SH-SY5Y (cell line): ENCODE results near the gene PLEKHN1.

ENCODE experiments used
- GATA2 ChIP-seq: IDR thresholded peaks from 2 replicates; pipeline ENCODE4 v1.6.1; 2011; ENCODE audit warnings: mild to moderate bottlenecking, low read depth, low read length
- GATA3 ChIP-seq: IDR thresholded peaks from 2 replicates; pipeline ENCODE4 v1.6.1; 2011; ENCODE audit warnings: low read depth, mild to moderate bottlenecking, low read length, moderate library complexity

DNA sequence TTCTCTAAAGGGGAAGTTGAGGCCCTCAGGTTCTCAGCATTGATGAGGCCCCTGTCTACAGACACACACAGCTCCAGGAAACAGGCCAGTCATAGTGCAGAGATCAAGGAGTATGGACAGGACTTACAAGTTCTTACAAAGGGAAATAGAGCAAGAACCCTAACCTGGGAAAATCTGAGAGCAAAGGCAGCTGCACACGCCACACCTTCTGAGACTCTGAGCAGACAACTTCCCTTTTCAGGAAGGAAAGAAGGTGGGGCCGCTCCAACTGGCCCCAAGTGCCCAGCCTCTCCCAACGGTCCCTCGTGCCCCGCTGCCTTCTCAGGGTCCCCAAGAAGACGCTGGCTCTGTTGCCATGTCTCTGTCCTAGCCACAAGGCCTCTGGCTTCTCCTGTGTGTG lies 10.8 kb upstream of the PLEKHN1 start:
- no peak for TF ChIP-seq GATA2
- TF ChIP-seq GATA3 = no peak
